Frontal cortex (tissue), 4 donors: Measurements from ENCODE around the gene UBL4B. TPM values are rescaled to one million over a fixed set of nuclear protein-coding genes. Genes with fewer than 3 reads are reported as not detected.

ENCODE experiments used
- DNase-seq, 2 donors: peaks; one replicate each; pipeline ENCODE4 v3.0.0; 2012; ENCODE audit warnings: low spot score in 2 of 2
- FAIRE-seq: peaks from 2 replicates; lab custom pipeline; 2012; peaks lifted over from hg19 to GRCh38; lab: Jason Lieb, UNC
- total RNA-seq: library from RNA; depleted of rRNA; stranded (reverse); fragments of >200 nt; gene quantifications from one replicate; pipeline ENCODE4 v1.2.3, GENCODE V29; 2014
- donor health status: control.
- donor health status: control.
- donor health status: control.

UBL4B gene
- total RNA-seq, 1 donor from 2014 or later, result 0.41 TPM

GRCh38 chr1:110150330-110151174 is 38.3 kb downstream of the UBL4B start, which contains the start of gene SLC6A17:
TSS of gene SLC6A17 (plus strand) at chr1:110150494. CDS start at chr1:110166930, 16,436 bp downstream.
- DNase-seq, result peak; percentile 49 to 66
- FAIRE-seq, result no peak

DNA sequence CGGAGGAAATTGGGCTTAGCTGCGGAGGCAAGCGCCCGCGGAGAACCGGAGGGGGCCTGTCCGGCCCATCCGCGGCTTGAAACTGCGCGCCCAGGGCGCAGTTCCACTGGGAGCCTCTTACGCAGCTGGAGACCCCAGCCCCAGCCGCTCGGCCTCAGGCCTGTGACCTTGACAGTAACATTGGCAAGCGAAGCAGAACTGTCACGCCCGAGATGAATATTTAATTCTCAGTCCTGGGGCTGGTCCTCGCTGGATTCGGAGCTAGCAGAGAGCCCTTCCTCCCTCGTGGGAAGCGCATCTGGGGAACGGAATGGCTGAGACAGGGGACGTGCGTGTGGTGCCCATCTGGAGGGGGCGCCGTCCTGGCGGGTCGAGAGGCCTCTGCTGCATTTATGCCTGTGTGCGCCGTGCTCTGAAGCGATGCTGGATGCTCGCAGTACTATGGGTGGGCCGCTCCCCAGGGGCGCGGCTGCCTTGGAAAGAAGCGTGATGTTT is 39.0 kb downstream of the UBL4B start:
- FAIRE-seq, result no peak
- no peak for DNase-seq

DNA sequence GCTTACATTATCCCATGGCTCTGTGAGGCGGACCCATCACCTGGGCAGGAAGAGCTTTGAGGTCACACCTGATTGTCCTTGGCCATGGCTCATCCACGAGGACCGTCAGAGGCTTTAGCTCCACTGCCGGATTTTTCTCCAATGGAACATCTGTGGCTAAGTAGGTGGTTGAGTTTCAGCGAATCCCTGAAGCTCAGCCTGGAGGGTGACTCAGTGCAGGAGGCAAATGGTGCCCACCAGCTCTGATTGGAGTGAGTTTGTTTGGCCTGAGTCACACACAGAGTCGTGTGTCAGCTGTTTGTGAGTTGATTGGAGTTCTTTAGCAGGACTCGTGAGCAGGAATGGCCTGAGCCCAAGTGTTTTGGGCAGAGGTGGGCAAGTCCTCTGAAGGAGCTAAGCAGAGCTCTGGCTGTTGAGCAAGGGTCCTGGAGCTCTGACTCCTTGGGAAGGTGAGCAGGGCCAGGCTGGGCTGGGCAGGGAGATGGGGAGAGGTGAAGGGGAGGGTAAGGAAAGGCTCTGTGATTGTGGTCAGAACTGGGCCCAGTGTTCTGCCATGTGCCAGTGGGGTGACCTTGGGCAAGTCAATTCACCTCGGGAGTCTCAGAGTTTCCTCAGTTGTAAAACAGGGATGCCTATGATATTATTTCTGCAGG is 40.0 kb downstream of the UBL4B start:
- DNase-seq (peak in 1 of 2 donors; percentile 42), FAIRE-seq (no peak)

DNA sequence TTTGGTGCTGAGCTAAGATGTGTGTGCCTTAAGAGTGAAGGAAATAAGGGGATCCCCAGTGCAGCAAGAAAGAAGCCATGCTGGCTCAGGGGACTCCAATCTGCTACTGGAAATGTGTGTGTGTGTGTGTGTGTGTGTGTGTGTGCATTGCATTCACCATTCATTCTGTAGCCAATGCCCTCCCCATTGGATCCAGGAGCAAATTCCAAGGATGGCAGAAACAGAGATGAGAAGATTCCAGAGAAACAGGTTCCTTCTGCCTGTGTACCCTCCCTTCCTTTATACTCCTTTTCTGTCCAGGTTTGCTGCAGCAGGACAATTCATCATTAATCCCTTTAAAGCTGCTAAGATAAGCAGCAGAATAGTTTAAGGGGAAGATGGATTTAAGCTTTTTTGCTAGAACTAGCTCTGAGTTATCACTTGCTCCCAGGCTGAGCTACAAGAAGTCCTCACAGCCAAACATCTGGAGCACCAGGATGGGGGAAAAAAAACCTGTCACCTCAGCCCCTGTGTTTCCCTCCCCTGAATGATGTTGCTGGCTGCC is 41.2 kb downstream of the UBL4B start:
- DNase-seq (no peak), FAIRE-seq (no peak)

- no peak for FAIRE-seq
- DNase-seq, result no peak
Observed at GRCh38 chr1:110155878-110156522, 43.8 kb downstream of the UBL4B start.

- DNase-seq (no peak), FAIRE-seq (no peak)
Observed at GRCh38 chr1:110158261-110158660, 46.0 kb downstream of the UBL4B start.

DNA sequence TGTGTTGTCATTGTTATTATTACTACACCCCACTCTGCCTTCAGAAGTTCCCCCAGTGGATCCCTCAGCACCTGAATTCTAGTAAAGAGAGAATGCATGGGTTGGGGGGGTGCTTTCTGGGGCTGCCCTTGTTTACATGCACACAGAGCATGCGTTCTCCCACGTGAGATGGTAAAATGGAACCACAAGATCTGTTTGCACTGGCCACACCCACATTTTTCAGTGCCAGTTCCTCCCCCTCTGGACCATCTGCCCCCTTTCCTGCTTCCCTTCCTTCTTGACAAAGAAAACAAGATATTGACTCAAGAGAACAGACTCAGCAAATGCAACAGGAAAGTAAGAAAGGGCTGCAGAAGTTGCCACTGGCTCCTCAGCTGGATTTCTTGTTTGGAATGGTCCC is 46.9 kb downstream of the UBL4B start:
- DNase-seq (no peak), FAIRE-seq (no peak)

GRCh38 chr1:110160538-110161100 is 48.4 kb downstream of the UBL4B start:
- DNase-seq (no peak), FAIRE-seq (no peak)

DNA sequence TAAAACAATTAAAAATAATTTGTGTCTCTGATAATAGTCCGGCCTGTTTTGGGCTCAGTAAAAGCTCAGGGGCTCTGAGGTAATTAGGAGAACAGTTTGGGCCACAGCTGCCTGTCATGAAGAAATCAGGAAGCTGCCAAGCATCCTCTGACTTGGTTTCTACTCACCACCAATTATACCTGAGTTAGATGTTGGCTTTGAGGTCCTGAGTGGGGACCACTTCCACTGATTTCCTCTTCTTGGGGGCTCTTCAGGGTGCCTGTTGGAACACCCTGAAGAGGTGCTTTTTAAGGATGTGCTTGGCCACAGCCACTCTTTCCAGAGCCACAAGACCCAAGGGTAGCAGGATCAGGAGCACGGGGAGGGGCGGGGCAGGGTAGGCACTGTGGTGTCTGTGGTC is 48.9 kb downstream of the UBL4B start:
- no peak for FAIRE-seq

DNA sequence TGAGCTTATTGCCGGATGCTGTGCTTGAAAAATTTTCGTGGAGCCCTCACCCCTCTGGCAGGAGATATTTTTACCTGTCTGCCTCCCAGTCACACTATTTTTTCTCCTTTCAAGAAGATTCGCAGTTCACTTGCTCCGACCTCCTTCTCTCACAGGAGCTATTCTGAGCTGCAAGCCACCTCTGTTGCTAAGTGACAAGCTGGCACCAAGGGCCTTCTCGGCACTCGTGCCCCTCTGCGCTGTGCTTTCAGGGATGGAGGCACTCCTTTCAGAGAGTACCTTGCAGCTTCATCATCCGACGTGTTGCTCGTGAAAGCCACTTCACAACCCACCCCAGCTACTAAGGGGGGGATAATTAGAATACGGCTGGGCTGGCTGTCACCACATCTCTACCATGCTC is 49.6 kb downstream of the UBL4B start:
- FAIRE-seq (no peak), DNase-seq (peak in 1 of 2 donors; percentile 31)

More for the DNA sequence above, 48.9 kb downstream of the UBL4B start:
- no peak for DNase-seq

Other genes with a start within 250 kb of the UBL4B start
- gene CSF1, start 201.6 kb upstream of the UBL4B start, total RNA-seq, result 1.6 TPM
- 21.2 TPM for gene AHCYL1, start 127.7 kb upstream of the UBL4B start, total RNA-seq
- 98.2 TPM for gene STRIP1, start 77.8 kb upstream of the UBL4B start, total RNA-seq
- 0.41 TPM for gene ALX3, start 41.8 kb upstream of the UBL4B start, total RNA-seq
- gene SLC6A17, start 38.1 kb downstream of the UBL4B start, total RNA-seq, result 16.7 TPM
- gene KCNC4, start 97.9 kb downstream of the UBL4B start, total RNA-seq, result 2.4 TPM
- gene RBM15, start 226.9 kb downstream of the UBL4B start, total RNA-seq, result 34.2 TPM